ENCODE measurements around the gene TEKT5.
"Not testable (repeated sequence)": the region's sequence is repeated elsewhere in the genome, so short reads cannot be mapped to it uniquely, and the experiment has no call there.

TEKT5 gene

DNA sequence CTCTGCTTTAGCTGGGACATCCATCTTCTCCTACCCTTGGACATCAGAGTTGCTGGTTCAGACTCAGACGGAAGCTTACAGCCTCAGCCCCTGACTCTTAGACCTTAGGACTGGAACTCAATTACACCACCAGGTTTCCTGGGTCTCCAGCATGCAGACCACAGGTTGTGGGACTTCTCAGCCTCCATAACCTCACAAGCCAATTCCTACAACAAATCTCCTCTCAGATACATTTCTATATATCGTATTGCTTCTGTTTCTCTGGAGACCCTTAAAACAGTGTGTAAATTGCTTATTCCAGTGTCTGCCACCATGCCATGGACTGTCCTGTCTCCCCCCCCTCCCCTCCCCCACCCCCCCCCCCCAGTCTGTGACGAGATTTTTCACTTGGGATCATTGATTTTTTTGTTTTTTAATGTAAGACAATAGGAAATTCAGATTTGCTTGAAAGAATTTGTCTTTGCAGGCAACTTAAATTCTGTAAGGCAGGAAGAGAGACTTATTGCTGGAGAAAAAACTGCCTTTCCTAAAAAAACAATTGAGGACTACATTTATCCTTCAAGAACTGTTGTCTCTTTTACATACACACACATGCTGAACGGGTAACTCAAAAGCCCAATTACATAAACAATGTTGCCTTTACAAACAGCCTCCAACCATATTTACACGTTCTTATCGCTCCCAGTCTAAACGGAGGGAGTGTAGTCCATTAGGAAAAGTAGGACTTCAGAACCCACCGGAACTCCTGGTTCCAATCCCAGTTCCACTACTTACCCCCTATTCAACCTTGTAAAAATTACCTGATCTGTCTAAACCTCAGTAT lies 39.9 kb downstream of the TEKT5 start:
- no peak for DNase-seq (ENCODE audit: low read depth)
- no peak overlapping the region for H3K4me3 ChIP-seq (replicated peaks; ENCODE audit: low read depth, low read length)

GRCh38 chr16:10652730-10653590 lies 41.8 kb downstream of the TEKT5 start:
- no peak overlapping the region for H3K4me3 ChIP-seq (replicated peaks; ENCODE audit: low read depth, low read length)
- DNase-seq (ENCODE audit: low read depth) = no peak
- TF ChIP-seq, protein P1, sequence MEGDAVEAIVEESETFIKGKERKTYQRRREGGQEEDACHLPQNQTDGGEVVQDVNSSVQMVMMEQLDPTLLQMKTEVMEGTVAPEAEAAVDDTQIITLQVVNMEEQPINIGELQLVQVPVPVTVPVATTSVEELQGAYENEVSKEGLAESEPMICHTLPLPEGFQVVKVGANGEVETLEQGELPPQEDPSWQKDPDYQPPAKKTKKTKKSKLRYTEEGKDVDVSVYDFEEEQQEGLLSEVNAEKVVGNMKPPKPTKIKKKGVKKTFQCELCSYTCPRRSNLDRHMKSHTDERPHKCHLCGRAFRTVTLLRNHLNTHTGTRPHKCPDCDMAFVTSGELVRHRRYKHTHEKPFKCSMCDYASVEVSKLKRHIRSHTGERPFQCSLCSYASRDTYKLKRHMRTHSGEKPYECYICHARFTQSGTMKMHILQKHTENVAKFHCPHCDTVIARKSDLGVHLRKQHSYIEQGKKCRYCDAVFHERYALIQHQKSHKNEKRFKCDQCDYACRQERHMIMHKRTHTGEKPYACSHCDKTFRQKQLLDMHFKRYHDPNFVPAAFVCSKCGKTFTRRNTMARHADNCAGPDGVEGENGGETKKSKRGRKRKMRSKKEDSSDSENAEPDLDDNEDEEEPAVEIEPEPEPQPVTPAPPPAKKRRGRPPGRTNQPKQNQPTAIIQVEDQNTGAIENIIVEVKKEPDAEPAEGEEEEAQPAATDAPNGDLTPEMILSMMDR (IDR thresholded peaks at IDR 0.05; ENCODE audit: low read length, missing control alignments) = no peak

More for the DNA sequence above, 39.9 kb downstream of the TEKT5 start:
- TF ChIP-seq, protein P1 (IDR thresholded peaks at IDR 0.05; ENCODE audit: low read length, missing control alignments) = no peak

- not testable (repeated sequence) for DNase-seq (ENCODE audit: low read depth); H3K4me3 ChIP-seq (replicated peaks; ENCODE audit: low read depth, low read length)
Measured at GRCh38 chr16:10649098-10649497, 45.6 kb downstream of the TEKT5 start.

- DNase-seq (ENCODE audit: low read depth) = no peak
- TF ChIP-seq, protein P1 (IDR thresholded peaks at IDR 0.05; ENCODE audit: low read length, missing control alignments) = no peak
- H3K4me3 ChIP-seq (replicated peaks; ENCODE audit: low read depth, low read length) = no peak overlapping the region
Measured at GRCh38 chr16:10647721-10648296, 46.9 kb downstream of the TEKT5 start.

DNA sequence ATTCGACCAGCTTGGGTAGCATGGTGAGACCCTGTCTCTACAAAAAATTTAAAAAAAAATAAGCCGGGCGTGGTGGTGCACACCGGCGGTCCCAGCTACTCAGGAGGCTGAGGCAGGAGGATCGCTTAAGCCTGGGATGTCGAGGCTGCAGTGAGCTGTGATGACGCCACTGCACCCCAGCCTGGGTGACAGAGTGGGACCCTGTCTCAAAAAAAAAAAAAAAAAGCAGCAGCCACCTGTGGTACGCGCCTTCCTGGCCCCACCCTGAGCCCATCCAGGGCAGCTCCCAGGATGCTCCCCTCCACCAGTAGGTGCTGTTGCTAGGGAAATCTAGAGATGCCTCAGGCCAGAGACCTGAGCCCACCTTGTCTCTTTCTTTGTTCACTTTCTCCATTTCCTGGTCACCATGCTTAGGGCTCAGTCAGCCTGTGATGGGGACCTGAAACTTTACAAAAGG lies 47.4 kb downstream of the TEKT5 start:
- DNase-seq (ENCODE audit: low read depth) = no peak
- TF ChIP-seq, protein P1 (IDR thresholded peaks at IDR 0.05; ENCODE audit: low read length, missing control alignments) = no peak
- no peak overlapping the region for H3K4me3 ChIP-seq (replicated peaks; ENCODE audit: low read depth, low read length)

- H3K4me3 ChIP-seq (replicated peaks; ENCODE audit: low read depth, low read length) = no peak overlapping the region
- TF ChIP-seq, protein P1 (IDR thresholded peaks at IDR 0.05; ENCODE audit: low read length, missing control alignments) = no peak
- no peak for DNase-seq (ENCODE audit: low read depth)
Measured at GRCh38 chr16:10646581-10647263, 48.0 kb downstream of the TEKT5 start.

Data from fibroblast of pulmonary artery (primary cell).